ENCODE results near the gene MEF2C.
A peak's percentile ranks its signal among the peaks of the same experiment; 100 is the strongest.

The MEF2C gene

DNA sequence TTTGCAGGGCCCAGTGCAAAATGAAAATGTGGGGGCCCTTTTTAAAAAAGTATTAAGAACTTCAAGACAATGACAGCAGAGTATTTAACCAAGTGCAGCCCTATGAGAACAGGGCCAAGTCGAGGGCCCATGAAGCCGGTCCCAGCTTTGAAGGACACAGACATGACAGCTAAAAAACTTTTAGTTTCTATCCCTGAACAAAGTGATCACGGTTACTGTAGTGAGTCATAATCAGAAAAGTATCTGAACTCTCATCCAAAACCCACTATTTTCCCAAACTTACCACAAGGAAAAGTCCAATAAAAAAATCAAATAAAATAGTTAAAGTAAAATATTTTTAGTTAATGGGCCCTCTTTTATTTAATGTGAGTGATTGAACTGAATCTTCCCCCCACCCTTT, 126.0 kb downstream of the MEF2C start:
- DNase-seq (ENCODE audit: low read depth), result no peak

DNA sequence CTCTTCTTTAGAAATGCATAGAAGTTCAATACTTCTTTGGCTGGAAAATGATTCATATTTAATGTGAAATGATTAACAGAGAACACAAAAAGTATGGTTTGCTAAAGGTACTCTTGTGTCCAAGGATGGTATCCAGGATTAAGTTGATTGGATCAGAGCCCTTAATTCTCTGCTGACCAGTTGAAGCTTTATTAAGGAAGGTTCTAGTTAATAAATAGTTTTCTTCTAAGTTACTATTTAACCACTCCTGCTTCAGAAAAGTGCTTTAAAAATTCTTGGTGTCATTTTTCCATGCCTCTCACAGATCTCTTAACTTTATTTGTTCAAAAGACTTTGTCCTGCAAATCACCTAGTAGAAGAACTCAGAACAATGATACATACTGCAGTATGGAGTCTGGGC, 134.3 kb downstream of the MEF2C start:
- no peak for DNase-seq (ENCODE audit: low read depth)

DNA sequence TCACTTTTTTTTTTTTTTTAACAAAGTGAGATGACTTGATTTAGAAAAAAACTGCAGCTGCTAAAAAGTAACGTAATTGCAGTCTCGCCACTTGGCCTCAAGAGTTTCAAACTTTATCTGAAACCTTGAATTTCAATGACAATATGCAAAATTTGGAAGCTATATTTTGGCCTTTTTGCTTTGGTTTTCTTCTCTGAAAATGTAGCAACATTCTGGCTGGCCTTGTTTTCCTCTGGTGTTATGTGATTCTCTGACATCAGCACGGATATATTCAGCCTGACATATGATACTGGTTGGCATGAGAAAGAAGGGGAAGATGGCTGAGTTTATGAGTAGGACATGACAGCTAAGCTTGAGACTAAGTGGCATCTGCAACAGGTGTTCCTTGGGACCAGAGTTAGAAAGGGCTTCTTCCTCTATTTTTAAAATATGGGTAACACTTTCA, 136.5 kb downstream of the MEF2C start:
- no peak for DNase-seq (ENCODE audit: low read depth)

DNA sequence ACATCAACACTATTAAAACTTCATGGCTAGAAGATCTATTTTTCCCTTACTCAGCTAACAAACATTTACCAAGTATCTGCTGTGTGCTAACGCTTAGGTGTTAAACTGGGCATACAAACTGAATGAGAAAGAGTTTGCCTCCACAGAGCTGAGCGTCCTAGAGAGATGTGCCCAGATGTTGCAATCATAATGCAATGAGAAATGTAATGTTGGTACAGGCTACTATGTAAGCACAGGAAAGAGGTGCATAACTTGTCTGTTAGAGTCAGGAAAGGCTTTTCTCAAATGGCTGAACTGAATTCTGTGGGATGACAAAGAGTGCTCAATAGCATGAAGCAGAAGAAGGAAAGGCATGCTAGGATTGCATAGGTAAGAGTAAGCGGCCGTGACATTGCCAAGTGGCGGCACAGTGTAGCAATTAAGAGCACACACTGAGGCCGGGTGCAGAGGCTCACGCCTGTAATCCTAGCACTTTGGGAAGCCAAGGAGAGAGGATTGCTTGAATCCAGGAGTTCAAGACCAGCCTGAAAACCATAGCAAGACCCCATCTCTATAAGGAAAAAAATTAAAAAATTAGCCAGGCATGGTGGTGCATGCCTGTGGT, 137.8 kb downstream of the MEF2C start:
- DNase-seq (ENCODE audit: low read depth), result no peak

DNA sequence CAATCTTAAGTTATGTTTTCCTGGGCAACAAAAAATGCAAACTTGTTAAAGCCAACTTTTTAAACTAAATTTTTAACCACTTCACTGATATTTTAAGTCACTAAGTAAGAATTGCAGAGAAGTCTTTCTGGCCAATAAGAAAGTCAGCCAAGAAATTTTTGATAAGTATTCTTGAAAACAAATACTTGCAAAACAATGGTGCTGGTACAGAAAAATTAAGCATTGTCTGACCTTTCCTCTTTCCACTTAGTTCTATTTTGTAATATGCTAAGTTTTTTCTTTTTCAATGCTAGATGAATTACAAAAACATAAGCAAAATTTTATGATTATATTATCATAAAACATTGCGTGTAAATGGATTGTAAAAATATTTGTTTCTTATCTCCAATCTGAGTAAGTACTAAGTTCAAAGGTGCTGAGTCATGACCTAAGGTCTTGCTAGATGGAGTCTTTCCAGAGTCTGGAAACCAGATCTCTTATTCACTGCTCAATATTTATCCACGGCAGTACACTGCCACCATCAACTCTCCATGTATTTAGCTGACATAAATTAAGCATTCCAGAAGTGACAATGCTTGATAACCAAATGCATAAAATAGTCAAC, 139.7 kb downstream of the MEF2C start:
- DNase-seq (ENCODE audit: low read depth), result no peak

DNA sequence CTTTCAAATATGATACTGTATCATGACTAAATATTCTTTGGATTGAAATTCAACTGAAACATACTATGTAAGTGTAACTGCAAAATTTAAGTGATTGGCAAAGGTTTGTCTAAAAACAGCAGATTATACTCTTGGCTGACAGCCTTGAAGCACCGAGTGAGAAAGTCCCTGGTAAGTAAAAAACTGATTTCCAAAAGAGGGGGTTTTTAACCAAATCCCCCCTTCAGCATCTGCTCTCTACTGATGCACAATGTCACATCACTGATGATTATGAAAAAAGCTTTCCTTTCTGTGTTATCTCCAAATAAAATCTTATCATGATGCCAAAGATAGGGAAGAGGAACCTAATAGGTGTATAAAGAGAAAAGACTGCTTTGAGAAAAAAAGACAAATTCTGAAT, 141.0 kb downstream of the MEF2C start:
- no peak for DNase-seq (ENCODE audit: low read depth)

DNA sequence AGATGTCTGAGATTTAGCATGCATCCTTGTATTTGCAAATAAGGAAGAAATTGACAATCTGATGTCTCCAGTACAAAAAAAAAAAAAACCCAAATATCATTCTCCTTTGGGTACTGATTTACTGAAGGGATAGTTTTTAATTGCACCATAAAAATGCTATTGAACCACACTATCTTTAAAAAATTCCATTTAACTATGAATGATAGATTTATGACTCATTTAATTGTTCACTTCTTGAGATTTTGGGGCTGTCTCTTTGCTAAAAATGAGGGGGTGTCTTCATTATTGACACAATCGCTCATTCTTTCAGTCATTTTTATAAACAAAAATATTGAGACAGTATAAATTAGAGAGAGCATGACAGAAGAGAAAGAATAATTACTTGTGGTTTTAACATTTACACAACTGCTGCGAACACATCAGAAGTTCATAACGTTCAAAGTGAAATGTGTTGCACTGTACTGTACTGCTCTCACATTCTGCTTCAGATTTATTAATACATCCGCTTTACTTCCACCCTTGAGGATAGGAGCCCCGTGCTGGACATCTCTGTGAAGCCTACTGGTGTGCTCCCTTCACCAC, 142.3 kb downstream of the MEF2C start:
- no peak for DNase-seq (ENCODE audit: low read depth)

DNA sequence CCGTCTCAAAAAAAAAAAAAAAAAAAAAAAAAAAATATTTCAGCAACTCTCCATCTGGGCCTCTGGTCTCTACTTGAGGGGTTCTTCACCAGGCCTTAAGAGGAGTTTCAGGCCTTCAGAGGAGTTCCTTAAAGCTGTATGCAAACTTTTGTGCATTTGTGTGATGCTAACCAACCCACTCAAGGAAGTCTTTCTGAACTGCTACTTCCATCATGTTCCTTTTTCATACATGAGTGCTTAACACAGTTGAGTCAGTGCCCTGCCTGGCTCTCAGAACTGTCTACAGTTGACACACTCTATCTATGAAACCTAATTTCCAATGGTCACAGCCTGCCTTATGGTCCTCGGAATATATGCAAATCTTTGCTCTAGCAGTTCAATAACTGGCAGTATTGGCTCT, 146.5 kb downstream of the MEF2C start:
- DNase-seq (ENCODE audit: low read depth), result no peak

DNA sequence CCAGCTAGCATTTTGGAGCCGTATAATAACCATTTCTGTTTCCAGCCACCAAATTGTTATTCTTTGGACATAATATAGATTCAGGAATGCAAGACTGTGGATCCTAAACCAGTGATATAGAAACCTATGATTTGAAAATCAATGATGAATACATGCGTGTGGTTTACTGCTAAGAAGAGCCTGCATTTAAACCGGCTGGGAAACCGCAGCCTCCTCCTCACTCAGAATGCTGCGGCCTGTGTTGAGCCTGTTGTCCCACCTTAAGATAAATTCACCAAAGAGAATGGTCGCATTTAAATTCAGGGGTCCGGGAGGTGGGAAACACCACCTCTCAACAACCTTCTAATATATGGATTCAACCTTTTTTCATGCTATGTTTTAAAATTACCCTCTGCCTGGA, 148.0 kb downstream of the MEF2C start:
- DNase-seq (ENCODE audit: low read depth), result no peak

DNA sequence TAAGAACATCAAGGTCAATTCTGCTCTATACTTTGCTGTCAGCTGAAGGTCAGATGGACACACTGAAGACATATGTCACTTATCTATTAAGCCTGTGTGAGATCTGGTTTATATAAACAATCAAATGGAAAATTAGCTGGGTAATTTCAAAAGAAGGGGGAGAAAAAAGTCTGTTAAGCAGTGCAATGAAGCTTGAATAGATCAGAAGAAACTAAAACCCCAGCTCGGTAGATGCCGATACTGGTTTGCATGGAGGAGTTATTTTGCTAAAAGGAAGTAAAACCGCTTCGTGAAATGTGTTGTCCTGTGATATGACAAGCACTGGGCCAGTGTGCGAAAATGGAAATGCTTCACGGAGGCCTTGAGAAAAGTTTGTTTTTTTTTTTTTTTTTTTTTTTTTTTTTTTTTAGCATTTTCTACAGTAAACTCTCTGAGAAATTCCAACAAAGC, 148.8 kb downstream of the MEF2C start:
- no peak for DNase-seq (ENCODE audit: low read depth)

DNA sequence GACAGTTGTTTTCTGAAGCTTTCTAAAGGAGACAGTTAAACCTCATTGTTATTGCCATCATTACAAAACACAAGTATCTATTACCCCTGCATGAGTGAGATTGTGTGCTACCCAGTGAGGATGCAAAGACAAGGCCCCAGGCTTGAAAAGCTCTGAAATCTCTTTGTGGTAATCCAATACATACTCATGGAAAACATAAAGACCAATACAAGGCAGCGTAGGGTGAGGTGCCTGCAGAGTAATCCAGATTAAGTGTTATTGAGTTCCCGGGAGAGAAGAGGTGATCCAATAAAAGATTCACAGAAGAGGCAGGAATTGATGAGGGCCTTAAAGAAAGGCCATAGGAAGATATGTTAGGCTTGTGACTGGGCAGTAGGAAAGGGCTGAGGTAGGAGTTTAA, 150.1 kb downstream of the MEF2C start:
- no peak for DNase-seq (ENCODE audit: low read depth)

DNA sequence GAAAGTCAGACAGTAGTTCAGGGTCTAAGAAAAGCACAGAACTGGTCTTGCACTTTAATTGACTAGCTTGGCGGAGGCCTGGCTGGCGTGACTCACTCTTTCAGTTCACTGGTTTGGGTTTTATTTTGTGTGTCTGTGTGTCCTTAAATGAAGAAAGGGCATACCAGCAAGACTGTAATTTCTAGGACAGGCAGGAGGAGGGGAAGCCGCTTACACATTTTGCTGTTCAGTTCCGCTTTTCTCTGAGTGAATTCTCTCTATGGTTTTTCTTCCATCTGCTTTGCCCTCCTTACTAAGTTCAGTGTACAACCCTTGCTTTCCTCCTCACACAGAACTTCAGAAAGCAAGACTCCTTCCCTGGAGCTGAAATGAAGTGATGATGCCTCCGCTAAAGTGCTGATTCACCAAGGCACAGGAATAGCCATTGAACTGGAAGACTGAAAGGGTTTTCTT, 150.8 kb downstream of the MEF2C start:
- DNase-seq (ENCODE audit: low read depth), result no peak

DNA sequence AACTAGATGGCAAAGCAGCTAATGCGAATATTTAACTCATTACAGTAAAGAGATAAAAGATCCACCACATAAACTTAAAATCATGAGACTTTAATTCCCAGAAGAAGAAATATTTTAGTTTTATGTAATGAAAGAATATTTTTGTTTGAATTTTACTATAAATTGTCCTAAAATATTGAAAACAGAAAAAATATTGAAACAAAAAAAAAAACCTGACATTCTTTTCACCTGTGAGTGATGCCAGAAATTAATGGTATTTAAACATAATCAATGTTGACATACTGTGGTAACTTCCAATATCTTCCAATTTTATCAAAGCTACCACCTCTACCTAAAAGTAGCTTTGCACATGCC, 153.2 kb downstream of the MEF2C start:
- DNase-seq (ENCODE audit: low read depth), result no peak

DNA sequence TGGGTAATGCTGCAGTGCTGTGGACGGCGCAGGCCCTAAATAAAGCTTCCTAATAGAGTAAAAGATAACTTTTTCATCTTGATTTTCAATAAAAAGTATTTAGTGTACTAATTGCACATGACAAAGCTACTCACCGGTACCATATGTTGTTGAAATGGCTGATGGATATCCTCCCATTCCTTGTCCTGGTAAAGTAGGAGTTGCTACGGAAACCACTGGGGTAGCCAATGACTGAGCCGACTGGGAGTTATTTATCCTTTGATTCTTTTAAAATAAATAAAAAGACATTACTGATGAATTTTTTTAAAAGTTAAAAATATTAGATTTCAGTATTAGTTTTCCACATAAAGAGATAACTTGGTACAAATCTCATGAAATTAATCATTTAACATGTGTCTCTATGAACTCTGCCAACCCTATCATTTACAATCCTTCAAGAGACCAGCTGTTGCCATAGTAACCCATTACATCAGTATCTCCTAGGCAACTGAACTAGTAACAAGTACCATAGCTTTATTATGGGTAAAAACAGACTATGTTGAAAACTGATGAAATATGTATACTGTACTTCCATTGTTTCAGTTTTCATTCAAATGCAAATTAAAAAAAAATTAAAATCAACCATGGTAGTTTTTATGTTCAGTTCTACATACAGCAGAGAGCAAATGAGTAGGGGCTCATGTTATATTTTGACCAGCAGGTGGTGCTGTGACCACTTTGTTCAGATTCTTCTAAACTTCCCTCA, 153.7 kb downstream of the MEF2C start:
- peak; percentile 18 for DNase-seq (ENCODE audit: low read depth)

DNA sequence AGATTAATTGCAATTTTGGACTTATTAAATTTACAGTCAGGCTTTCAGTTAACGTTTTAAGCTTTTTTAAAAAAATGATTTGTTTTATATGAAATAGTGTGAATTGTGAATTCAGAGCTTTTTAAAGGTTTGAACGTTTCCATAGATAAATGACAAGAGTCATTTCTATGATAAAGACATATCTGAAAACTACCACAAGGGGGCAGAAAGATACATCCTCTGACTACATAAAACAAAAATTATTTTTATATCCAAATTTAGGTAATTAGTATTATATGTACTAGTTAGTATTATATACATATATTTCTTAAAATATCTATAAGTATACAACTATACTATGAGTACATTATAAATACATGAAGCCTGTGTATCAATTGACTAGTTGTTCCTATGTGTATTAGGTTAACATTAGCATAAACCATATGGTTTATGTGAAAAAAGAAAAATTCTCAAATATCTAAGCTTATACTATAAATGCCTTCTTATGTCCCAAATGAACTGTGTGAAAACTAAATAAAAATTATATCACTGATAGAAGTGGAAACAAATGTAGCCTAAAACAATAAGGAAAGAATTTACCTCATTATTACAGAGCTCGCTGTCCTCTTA, 155.2 kb downstream of the MEF2C start:
- DNase-seq (ENCODE audit: low read depth), result no peak

DNA sequence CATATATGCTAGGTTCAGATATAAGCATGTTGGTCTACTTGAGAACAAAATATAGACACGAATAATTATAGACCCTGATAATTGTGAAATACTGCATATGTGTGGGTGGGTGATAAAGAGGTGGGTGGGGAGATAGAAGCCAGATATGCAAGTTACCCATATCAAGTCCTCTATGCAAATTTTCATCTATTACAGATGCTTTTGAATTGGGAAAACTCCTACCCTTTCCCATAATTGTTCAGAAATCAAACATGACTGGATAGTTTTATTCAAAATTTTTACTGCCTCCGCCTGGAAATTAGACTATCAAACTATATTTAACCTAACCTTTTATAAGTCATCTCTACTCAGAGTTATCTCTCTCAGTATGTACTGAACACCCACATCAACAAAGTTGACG, 157.5 kb downstream of the MEF2C start:
- no peak for DNase-seq (ENCODE audit: low read depth)

DNA sequence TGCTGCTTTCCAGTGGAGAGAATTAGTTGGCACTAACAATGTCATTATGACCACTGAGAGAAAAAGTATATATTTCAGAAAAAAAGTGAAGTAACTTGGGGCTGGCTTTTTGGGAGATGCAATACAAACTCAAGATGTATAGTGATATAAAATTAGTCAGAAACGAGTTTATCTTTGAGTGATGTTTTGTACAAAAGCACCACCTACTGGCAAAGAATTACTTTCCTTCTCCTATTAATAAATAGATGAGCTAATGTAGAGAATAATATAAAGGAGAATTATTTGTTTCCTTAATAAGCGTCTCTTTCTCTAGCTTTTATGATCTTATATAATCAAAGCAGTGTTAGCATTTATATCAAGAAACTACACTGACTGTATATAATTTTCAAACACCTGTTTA, 158.8 kb downstream of the MEF2C start:
- no peak for DNase-seq (ENCODE audit: low read depth)

DNA sequence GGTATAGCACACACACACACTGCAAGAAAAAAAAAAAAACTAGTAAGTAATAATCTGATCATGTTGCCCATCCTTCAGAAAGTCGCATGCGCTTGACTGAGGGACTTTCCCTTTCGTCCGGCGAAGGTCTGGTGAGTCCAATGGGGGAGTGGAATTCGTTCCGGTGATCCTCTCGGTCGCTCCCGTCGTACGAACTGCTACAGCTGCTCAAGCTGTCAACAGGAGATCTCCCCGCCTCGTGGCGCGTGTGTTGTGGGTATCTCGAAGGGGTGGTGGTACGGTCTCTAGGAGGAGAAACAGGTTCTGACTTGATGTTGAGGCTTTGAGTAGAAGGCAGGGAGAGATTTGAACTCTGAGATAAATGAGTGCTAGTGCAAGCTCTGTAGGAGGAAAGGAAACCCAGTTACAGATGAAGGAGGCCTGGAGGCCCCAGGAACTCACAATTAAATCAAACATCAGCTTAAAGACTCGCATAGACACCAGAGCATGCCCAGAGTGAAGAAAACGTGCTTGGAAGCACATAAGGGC, 160.4 kb downstream of the MEF2C start:
- DNase-seq (ENCODE audit: low read depth), result no peak

DNA sequence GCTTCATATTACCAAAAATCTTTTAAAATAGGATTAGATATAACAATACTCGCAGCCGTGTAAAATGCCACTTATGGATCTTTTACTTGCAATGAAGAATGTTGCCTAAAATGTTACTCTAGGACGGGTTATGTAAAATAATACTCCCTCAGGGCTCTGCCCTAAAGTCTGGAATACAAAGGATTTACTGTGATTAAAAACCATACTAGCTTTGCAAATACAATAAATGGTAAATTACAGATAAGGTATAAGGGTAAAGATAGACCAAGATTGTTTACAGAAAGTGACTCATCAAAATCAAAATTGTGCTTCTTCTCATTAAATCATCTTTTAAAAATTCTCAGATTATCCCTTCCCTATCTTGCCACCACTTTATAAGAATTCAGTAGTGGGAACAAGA, 163.6 kb downstream of the MEF2C start:
- DNase-seq (ENCODE audit: low read depth), result no peak

DNA sequence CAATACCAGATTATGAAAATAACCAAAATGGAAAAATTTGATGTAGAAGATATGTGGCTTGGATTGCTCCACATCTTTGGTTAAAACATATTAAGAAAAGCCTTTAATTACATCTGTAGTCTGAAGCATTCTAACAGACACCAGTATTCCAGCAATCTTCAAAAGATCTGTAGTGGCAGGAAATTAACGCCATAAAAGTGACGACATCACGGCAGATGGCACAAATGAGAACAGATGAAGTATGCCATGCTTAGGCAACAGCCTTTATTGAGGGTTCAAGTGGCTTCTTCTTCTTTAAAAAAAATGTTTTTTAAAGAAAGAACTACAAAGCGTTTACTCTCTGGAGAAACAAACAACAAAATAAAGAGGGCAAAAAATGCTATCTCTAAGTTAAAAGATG, 164.2 kb downstream of the MEF2C start:
- DNase-seq (ENCODE audit: low read depth), result no peak

DNA sequence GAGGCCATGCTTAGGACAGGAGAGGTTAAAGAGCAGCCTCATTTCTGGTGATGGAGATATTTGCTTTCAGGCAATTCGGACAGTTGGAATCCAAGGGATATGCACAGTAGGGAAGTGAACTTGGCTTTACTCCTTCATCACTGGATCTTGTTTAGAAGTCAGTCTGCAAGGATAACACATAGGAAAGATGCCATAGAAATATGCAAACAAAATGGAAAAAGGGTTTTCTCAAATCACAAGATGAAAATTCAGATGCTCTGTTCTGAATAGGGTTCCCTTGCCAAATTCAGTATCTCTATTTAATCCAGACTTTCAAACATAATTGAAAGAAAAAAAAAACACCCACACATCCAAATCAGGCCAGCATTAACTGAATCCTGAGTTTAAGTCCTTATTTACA, 166.9 kb downstream of the MEF2C start:
- no peak for DNase-seq (ENCODE audit: low read depth)

DNA sequence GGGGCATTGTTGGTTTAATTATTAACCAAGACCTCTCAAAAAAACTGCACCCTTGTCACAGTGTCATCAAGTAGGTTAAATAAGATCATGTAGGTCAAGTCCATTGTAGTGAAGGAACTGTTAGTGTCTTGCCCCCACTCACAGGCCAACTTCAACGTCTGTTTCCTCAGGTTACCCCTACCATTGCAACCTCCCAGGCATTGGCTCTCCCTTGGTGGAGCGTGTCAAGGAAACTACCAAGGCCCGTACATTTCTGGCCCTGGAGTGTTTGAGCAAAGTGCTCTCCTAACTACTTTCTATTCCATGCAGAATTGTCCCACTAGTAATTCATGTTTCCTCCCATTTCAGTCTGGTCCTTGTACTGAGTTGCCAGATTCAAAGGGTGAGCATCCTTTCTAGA, 167.5 kb downstream of the MEF2C start:
- no peak for DNase-seq (ENCODE audit: low read depth)

DNA sequence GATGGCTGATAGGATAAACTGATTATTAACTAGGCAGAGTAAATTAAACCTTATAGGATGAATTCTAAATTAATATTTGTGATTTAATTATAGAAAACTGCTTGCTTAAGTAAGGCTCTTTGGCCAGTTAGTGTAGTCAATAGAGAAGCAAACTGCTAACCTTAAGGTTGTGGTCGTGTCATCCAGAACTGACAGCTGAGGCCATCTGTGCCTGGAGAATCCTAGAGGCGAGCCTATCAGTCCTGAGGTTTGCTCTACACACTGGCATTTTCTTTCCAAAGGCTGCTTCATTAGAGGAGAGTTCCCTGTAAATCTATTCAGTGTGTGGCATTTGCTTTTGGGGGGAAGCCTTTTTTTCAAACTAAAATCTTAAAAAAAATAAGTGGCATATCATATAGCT, 169.2 kb downstream of the MEF2C start:
- DNase-seq (ENCODE audit: low read depth), result no peak

All from stimulated activated CD8-positive, alpha-beta memory T cell treated with anti-CD3 and anti-CD28 coated beads, Interleukin-4, amount 100 ng/mL, for 24 hours (primary cell).